ENCODE measurements around the gene ZBTB20.

ZBTB20 gene

DNA sequence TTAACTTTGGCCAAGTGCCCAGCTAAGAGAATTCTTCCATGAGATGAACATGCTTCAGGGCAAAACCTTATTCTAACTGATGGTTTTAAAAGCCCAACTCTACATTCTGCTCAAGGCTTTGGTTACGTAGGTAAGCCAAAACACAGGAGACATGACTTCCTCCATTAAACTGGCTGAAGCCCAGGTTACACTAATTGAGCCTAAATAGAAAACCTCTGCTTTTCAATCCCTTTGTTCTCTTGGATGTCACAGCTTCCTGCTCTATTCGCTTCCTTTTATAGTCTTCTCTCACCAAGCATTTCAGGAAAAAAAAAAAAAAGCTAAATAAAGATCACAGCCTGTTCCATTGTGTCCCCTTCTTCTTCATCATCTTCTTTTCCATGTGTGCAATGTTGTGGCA is 432.9 kb downstream of the ZBTB20 start:
- H3K9me3 ChIP-seq (replicated peaks; ENCODE audit: insufficient read depth, low read length), result no peaks in the 10 kb centered on the region
- DNase-seq, result no peak
- TF ChIP-seq EZH2 (optimal IDR thresholded peaks at IDR 0.05; ENCODE audit: low read depth, low read length), result no peak
- TF ChIP-seq CTCF (IDR thresholded peaks at IDR 0.05; ENCODE audit: low read length), result no peak
- TF ChIP-seq EZH2phosphoT487 (IDR thresholded peaks at IDR 0.05; ENCODE audit: low read length), result no peak
- no peak overlapping the region for H3K4me2 ChIP-seq (ENCODE audit: low read depth, low read length)
- H3F3A ChIP-seq (ENCODE audit: insufficient read depth, low read length), result no peaks in the 10 kb centered on the region
- no peaks in the 10 kb centered on the region for H4K20me1 ChIP-seq (ENCODE audit: insufficient read depth, low read length)
- no peaks in the 10 kb centered on the region for H3K4me1 ChIP-seq (ENCODE audit: low read length)
- no peaks in the 10 kb centered on the region for H3K79me2 ChIP-seq (ENCODE audit: low read length)
- no peak overlapping the region for H2AFZ ChIP-seq (ENCODE audit: low read length)
- H3K36me3 ChIP-seq (replicated peaks; ENCODE audit: insufficient read depth, low read length), result no peaks in the 10 kb centered on the region
- H3K27me3 ChIP-seq (replicated peaks; ENCODE audit: insufficient read depth, low read length), result no peaks in the 10 kb centered on the region
- no peak overlapping the region for H3K27ac ChIP-seq (ENCODE audit: low read length)
- H3K9me2 ChIP-seq (replicated peaks; ENCODE audit: insufficient read depth, low read length), result no peaks in the 10 kb centered on the region
- H3K4me3 ChIP-seq (ENCODE audit: low read length), result no peak overlapping the region
- H3K9ac ChIP-seq (ENCODE audit: low read length), result no peak overlapping the region

DNA sequence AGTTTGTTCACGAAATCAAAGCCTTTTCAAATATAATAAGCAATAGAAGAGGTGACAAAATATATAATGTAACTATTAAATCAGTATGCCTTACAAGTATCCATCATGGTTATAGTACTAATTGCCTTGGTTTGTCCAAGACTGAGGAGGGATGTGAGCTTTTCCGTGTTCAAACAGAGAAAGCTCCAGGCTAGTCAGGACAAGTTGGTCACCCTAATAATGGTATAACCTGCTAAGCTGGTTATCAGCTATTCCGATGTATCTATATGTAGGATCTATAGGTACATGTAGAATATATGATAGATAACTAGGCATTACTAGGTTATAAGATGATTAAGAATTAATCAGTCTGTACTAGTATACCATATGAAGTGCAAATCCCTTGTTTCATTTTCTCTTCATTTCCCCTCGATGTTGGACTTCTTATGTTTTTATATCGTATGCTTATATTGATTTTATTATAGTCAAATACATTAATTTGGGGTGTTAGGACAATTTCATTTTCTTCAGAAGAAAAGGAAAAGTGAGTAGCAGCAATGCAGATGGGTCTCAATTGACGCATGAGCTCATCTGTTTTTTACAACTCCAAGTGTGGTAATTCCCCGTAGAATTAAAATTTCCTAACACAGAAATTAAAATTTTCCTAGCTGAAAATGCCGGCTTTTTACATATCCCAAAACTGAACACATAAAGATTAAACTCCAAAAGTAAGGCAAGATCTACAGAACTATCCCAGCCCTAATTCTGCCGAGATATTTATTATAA is 434.2 kb downstream of the ZBTB20 start:
- Histone ChIP-seq H3K27ac (ENCODE audit: low read length) (no peak overlapping the region), H3K27me3 (replicated peaks; ENCODE audit: insufficient read depth, low read length) (no peaks in the 10 kb centered on the region), H3K4me1 (ENCODE audit: low read length) (no peaks in the 10 kb centered on the region), H3K36me3 (replicated peaks; ENCODE audit: insufficient read depth, low read length) (no peaks in the 10 kb centered on the region), H3K9me2 (replicated peaks; ENCODE audit: insufficient read depth, low read length) (no peaks in the 10 kb centered on the region), H3K4me3 (ENCODE audit: low read length) (no peak overlapping the region), H3K9ac (ENCODE audit: low read length) (no peak overlapping the region), H4K20me1 (ENCODE audit: insufficient read depth, low read length) (no peaks in the 10 kb centered on the region), H3K4me2 (ENCODE audit: low read depth, low read length) (no peak overlapping the region), H3K79me2 (ENCODE audit: low read length) (no peaks in the 10 kb centered on the region), H2AFZ (ENCODE audit: low read length) (no peak overlapping the region), H3K9me3 (replicated peaks; ENCODE audit: insufficient read depth, low read length) (no peaks in the 10 kb centered on the region), H3F3A (ENCODE audit: insufficient read depth, low read length) (no peaks in the 10 kb centered on the region)
- no peak for DNase-seq
- TF ChIP-seq EZH2 (optimal IDR thresholded peaks at IDR 0.05; ENCODE audit: low read depth, low read length) (no peak), CTCF (IDR thresholded peaks at IDR 0.05; ENCODE audit: low read length) (no peak), EZH2phosphoT487 (IDR thresholded peaks at IDR 0.05; ENCODE audit: low read length) (no peak)

- H3K4me1 ChIP-seq (ENCODE audit: low read length), result peaks cover 8% of the 10 kb centered on the region
- TF ChIP-seq EZH2phosphoT487 (IDR thresholded peaks at IDR 0.05; ENCODE audit: low read length) (no peak), EZH2 (optimal IDR thresholded peaks at IDR 0.05; ENCODE audit: low read depth, low read length) (no peak), CTCF (IDR thresholded peaks at IDR 0.05; ENCODE audit: low read length) (no peak)
These were observed 435.7 kb downstream of the ZBTB20 start for GRCh38 chr3:114711321-114711886.

More at GRCh38 chr3:114711321-114711886, 435.7 kb downstream of the ZBTB20 start:
- Histone ChIP-seq H3K27ac (ENCODE audit: low read length) (no peak overlapping the region), H3K4me2 (ENCODE audit: low read depth, low read length) (no peak overlapping the region), H3F3A (ENCODE audit: insufficient read depth, low read length) (no peaks in the 10 kb centered on the region), H3K4me3 (ENCODE audit: low read length) (no peak overlapping the region), H3K9me2 (replicated peaks; ENCODE audit: insufficient read depth, low read length) (no peaks in the 10 kb centered on the region), H2AFZ (ENCODE audit: low read length) (no peak overlapping the region), H3K9me3 (replicated peaks; ENCODE audit: insufficient read depth, low read length) (no peaks in the 10 kb centered on the region), H4K20me1 (ENCODE audit: insufficient read depth, low read length) (no peaks in the 10 kb centered on the region), H3K9ac (ENCODE audit: low read length) (no peak overlapping the region), H3K27me3 (replicated peaks; ENCODE audit: insufficient read depth, low read length) (no peaks in the 10 kb centered on the region), H3K36me3 (replicated peaks; ENCODE audit: insufficient read depth, low read length) (no peaks in the 10 kb centered on the region), H3K79me2 (ENCODE audit: low read length) (no peaks in the 10 kb centered on the region)
- no peak for DNase-seq

Data from MM.1S (cell line).